ENCODE data around the gene EPB41L2.

Gene EPB41L2

DNA sequence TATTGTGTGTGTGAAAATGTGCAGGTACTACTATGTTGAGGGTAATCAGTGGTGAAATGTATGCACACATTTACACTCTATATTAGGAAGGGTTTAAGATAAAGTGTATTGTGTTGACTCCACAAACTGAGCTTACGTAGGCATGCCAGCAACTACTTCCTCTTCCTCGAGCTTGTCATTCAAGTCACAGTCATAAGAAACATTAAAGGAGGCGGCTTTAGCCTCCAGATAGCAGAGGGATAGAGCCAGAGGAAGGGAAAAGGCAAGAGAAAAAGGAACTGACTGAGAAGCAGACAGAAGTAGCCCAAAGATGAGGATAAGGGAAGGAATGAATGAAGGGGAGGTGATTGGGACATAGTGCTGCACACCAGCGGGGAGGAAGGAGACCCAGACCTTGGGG lies 180.7 kb downstream of the EPB41L2 start:
- DNase-seq (ENCODE audit: low read depth) = no peak
- H3K4me3 ChIP-seq (ENCODE audit: low read length) = no peak overlapping the region
- no peak for TF ChIP-seq CTCF (IDR thresholded peaks at IDR 0.05; ENCODE audit: insufficient read depth, low read depth, low read length, missing control alignments)

DNA sequence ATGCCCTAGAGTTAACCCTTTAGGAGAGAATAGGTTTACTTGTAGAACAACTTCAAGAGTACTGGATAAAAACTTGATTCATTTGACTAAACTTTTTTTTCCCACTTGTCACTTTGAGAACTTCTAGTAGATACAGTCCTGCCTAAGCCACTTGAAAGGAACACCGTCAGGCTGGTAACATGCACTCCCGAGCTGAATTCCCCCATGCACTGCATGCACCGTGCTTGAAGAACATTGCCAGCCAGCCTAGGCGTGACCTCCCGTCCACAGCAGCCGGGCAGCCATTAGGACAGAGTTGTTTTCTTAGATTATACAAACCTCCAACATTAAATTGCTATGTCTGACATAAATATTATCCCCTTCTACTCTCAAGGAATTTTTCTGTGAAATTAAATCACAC lies 183.2 kb downstream of the EPB41L2 start:
- no peak for DNase-seq (ENCODE audit: low read depth)
- H3K4me3 ChIP-seq (ENCODE audit: low read length) = no peak overlapping the region
- no peak for TF ChIP-seq CTCF (IDR thresholded peaks at IDR 0.05; ENCODE audit: insufficient read depth, low read depth, low read length, missing control alignments)

DNA sequence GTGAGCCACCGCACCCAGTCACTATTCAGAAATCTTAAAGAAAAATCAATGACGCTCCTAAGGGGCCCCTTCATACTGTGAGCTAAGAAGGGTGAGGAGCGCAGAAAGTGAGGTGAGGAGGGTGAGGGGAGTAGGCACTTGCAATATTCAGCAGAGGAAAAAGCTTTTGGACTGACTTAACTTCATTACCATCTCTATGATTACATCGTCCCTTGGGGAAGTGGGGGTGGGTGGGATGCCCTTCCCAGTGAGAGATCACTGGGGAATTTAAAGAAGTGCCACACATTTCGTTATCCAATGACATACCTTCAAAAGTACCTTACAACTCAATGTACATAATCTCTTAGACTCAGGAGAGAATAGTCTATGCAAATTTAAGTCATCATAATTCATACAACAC lies 189.3 kb downstream of the EPB41L2 start:
- no peak for DNase-seq (ENCODE audit: low read depth)
- TF ChIP-seq CTCF (IDR thresholded peaks at IDR 0.05; ENCODE audit: insufficient read depth, low read depth, low read length, missing control alignments) = no peak
- H3K4me3 ChIP-seq (ENCODE audit: low read length) = no peak overlapping the region

DNA sequence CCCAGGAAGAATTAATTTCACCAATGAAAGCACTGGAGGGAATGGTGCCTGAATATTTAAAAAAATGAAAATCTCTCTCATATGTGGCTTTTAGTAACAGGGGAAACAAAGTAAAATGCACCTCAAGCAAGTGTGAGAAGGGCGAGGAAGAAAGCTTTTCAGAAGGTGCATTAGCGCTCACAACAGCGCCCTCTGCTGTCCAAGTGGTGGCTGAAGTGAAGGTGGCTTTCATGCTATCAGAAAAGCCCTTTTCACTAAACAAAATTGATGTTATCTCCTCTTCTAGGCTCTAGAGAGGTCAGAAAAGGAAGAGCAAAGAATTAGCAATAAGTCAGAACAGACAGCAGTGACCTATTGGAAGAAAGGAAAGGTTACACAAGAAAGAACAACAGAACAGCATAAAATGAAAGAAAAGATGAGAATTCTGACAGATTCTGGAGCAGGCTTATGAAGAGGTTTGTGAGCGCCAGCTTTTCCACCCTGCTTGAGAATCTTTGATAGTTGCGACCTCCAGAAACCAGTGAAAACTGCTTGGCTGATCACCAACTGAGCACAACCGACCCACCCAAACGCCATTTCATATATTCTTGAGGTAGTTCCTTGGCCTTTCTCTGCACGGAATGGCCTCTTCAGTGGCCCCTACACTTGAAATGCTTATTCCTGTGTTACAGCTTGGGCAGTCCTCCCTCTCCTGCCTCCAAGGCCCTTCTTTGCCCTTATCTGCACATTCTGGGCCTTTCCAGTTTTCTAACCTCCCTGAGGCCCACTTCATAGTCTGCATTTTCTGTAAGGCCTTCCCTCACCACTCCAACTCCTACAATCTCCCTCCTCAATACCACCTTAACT lies 190.6 kb downstream of the EPB41L2 start:
- TF ChIP-seq CTCF (IDR thresholded peaks at IDR 0.05; ENCODE audit: insufficient read depth, low read depth, low read length, missing control alignments) = peak; percentile 99
- DNase-seq (ENCODE audit: low read depth) = peak; percentile 59
- no peak overlapping the region for H3K4me3 ChIP-seq (ENCODE audit: low read length)

DNA sequence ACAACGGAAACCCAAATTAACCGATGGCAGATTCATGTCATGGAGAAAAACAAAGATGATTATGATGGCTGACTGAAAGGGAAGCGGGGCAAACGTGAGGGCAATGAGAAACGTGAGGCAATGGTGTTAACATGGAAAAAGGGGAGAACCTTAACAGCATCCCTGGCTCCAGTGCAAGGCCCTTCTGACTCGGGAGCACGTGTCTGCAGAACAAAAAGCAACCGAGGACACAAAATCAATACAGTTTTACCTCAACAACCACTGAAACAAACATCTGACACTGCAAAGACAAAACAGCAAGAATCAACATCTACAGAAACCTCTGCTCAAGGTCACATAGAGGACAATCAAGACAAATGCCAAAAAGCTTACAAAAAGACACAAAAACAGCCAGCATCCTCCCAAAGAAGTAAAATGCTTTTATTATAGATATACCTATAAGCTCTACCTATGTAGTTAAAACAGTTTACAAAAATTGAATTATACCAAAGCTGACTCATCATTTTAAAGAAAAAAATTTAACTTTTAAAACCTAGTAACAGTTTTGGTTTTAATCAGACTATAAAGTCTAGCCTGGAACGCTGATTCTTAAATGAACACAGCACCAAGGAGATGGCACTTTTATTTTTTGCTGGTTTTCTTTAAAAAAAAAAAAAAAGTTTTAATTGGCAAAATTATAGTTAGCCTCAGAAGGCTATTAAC lies 192.7 kb downstream of the EPB41L2 start:
- H3K4me3 ChIP-seq (ENCODE audit: low read length) = no peak overlapping the region
- DNase-seq (ENCODE audit: low read depth) = no peak
- TF ChIP-seq CTCF (IDR thresholded peaks at IDR 0.05; ENCODE audit: insufficient read depth, low read depth, low read length, missing control alignments) = no peak

DNA sequence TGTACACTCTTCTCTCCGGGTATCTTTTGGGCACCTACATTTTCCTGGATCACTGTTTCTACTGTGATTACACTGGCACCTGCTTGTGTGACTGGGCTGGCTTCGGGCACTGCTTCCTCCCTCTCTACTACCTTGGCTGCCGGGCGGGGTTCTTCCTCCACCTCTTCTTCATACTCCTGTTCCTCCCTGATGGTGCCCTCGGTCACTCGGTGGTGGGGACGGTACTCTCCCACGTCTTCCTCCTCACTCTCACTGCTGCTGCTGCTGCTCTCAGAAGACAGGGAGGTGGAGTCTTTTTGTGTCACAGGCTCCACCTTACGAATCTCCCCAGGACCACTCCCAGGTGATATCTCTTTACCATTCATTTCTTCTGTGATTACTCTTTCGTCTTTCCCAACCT lies 193.4 kb downstream of the EPB41L2 start:
- no peak for TF ChIP-seq CTCF (IDR thresholded peaks at IDR 0.05; ENCODE audit: insufficient read depth, low read depth, low read length, missing control alignments)
- H3K4me3 ChIP-seq (ENCODE audit: low read length) = no peak overlapping the region
- no peak for DNase-seq (ENCODE audit: low read depth)

Data from epithelial cell of esophagus (primary cell).